ENCODE measurements around the gene DNLZ.

The DNLZ gene

GRCh38 chr9:136378170-136379002 is 14.8 kb upstream of the DNLZ start:
- no peak; the same call in 1 of the 2 replicates for TF ChIP-seq POLR2AphosphoS5 (IDR thresholded peaks at IDR 0.05; ENCODE audit: low read depth, low read length)
- TF ChIP-seq SPI1 (IDR thresholded peaks at IDR 0.05; ENCODE audit: low read depth, low read length), result no peak
- no peak; the same call in 1 of the 2 replicates for TF ChIP-seq POLR2A (IDR thresholded peaks at IDR 0.05; ENCODE audit: low read depth, low read length)
- no peak for TF ChIP-seq TAF1 (IDR thresholded peaks at IDR 0.05; ENCODE audit: low read depth, low read length)
- no peak for TF ChIP-seq POU2F2 (IDR thresholded peaks at IDR 0.05; ENCODE audit: low read depth, low read length)
- no peak for TF ChIP-seq PAX5 (IDR thresholded peaks at IDR 0.05; ENCODE audit: insufficient read depth, low read length, severe bottlenecking)
- FAIRE-seq (no peak), DNase-seq (ENCODE audit: insufficient read length, low spot score) (no peak)

- TF ChIP-seq POLR2A (IDR thresholded peaks at IDR 0.05; ENCODE audit: low read depth, low read length) (no peak), POLR2AphosphoS5 (IDR thresholded peaks at IDR 0.05; ENCODE audit: low read depth, low read length) (no peak), TAF1 (IDR thresholded peaks at IDR 0.05; ENCODE audit: low read depth, low read length) (no peak), POU2F2 (IDR thresholded peaks at IDR 0.05; ENCODE audit: low read depth, low read length) (no peak), PAX5 (IDR thresholded peaks at IDR 0.05; ENCODE audit: insufficient read depth, low read length, severe bottlenecking) (no peak), SPI1 (IDR thresholded peaks at IDR 0.05; ENCODE audit: low read depth, low read length) (no peak)
- no peak for FAIRE-seq
- DNase-seq (ENCODE audit: insufficient read length, low spot score), result no peak
These were observed 14.0 kb upstream of the DNLZ start for GRCh38 chr9:136377341-136378169.

- no peak for TF ChIP-seq POU2F2 (IDR thresholded peaks at IDR 0.05; ENCODE audit: low read depth, low read length)
- no peak for TF ChIP-seq SPI1 (IDR thresholded peaks at IDR 0.05; ENCODE audit: low read depth, low read length)
- no peak for TF ChIP-seq PAX5 (IDR thresholded peaks at IDR 0.05; ENCODE audit: insufficient read depth, low read length, severe bottlenecking)
- TF ChIP-seq POLR2AphosphoS5 (IDR thresholded peaks at IDR 0.05; ENCODE audit: low read depth, low read length), result no peak
- no peak for TF ChIP-seq TAF1 (IDR thresholded peaks at IDR 0.05; ENCODE audit: low read depth, low read length)
- no peak for TF ChIP-seq POLR2A (IDR thresholded peaks at IDR 0.05; ENCODE audit: low read depth, low read length)
- FAIRE-seq (no peak), DNase-seq (ENCODE audit: insufficient read length, low spot score) (no peak)
These were observed 12.9 kb upstream of the DNLZ start for GRCh38 chr9:136376457-136376856.

GRCh38 chr9:136375096-136375495 is 11.6 kb upstream of the DNLZ start:
- FAIRE-seq (no peak), DNase-seq (ENCODE audit: insufficient read length, low spot score) (no peak)
- TF ChIP-seq SPI1 (IDR thresholded peaks at IDR 0.05; ENCODE audit: low read depth, low read length) (no peak), PAX5 (IDR thresholded peaks at IDR 0.05; ENCODE audit: insufficient read depth, low read length, severe bottlenecking) (no peak), POU2F2 (IDR thresholded peaks at IDR 0.05; ENCODE audit: low read depth, low read length) (no peak)

- TF ChIP-seq POU2F2 (IDR thresholded peaks at IDR 0.05; ENCODE audit: low read depth, low read length) (no peak), POLR2A (IDR thresholded peaks at IDR 0.05; ENCODE audit: low read depth, low read length) (no peak), SPI1 (IDR thresholded peaks at IDR 0.05; ENCODE audit: low read depth, low read length) (no peak), POLR2AphosphoS5 (IDR thresholded peaks at IDR 0.05; ENCODE audit: low read depth, low read length) (no peak), PAX5 (IDR thresholded peaks at IDR 0.05; ENCODE audit: insufficient read depth, low read length, severe bottlenecking) (no peak), TAF1 (IDR thresholded peaks at IDR 0.05; ENCODE audit: low read depth, low read length) (no peak)
- FAIRE-seq (no peak), DNase-seq (ENCODE audit: insufficient read length, low spot score) (no peak)
These were observed 10.6 kb upstream of the DNLZ start for GRCh38 chr9:136374183-136374575.

GRCh38 chr9:136373300-136374182 is 10.0 kb upstream of the DNLZ start, which contains the start of gene CARD9:
Gene CARD9, minus strand, starts transcription at chr9:136373669. Its CDS starts 1,591 bp downstream, at chr9:136372078.
- TF ChIP-seq POLR2A (IDR thresholded peaks at IDR 0.05; ENCODE audit: low read depth, low read length) (no peak), SPI1 (IDR thresholded peaks at IDR 0.05; ENCODE audit: low read depth, low read length) (no peak), TAF1 (IDR thresholded peaks at IDR 0.05; ENCODE audit: low read depth, low read length) (no peak)
- FAIRE-seq (no peak), DNase-seq (ENCODE audit: insufficient read length, low spot score) (no peak)

GRCh38 chr9:136372561-136373299 is 9.2 kb upstream of the DNLZ start:
- FAIRE-seq (no peak), DNase-seq (ENCODE audit: insufficient read length, low spot score) (no peak)
- TF ChIP-seq SPI1 (IDR thresholded peaks at IDR 0.05; ENCODE audit: low read depth, low read length) (peak; percentile 72), PAX5 (IDR thresholded peaks at IDR 0.05; ENCODE audit: insufficient read depth, low read length, severe bottlenecking) (no peak)

- no peak for DNase-seq (ENCODE audit: insufficient read length, low spot score)
These were observed 8.5 kb upstream of the DNLZ start for GRCh38 chr9:136372006-136372405.

More at GRCh38 chr9:136372006-136372405, 8.5 kb upstream of the DNLZ start:
- no peak for FAIRE-seq
- TF ChIP-seq POLR2AphosphoS5 (IDR thresholded peaks at IDR 0.05; ENCODE audit: low read depth, low read length) (no peak), TAF1 (IDR thresholded peaks at IDR 0.05; ENCODE audit: low read depth, low read length) (no peak), SPI1 (IDR thresholded peaks at IDR 0.05; ENCODE audit: low read depth, low read length) (no peak), POLR2A (IDR thresholded peaks at IDR 0.05; ENCODE audit: low read depth, low read length) (no peak), PAX5 (IDR thresholded peaks at IDR 0.05; ENCODE audit: insufficient read depth, low read length, severe bottlenecking) (no peak), POU2F2 (IDR thresholded peaks at IDR 0.05; ENCODE audit: low read depth, low read length) (no peak)

Measured in GM12891 (cell line).